A549 (cell line): ENCODE data around the gene DUSP23. TPM values are rescaled to one million over a fixed set of nuclear protein-coding genes. Genes with fewer than 3 reads are reported as not detected.

ENCODE experiments used
- ATAC-seq, 2 experiments: fragments of 200-7000 bp in 1 of 2; fragments of >200 bp in 1 of 2; cut with Nextera tagmentation in 1 of 2; cut with Tn5 transposase in 1 of 2; 3 replicates each; pipeline versions ENCODE4 v1.8.0 to v1.9.1; 2018 to 2020; ENCODE audit warnings: mild to moderate bottlenecking in 1 of 2, moderate library complexity in 1 of 2
- CTCF ChIA-PET: fragments of 300-600 bp; sonication (Branson Sonifier 250); formaldehyde crosslinking; extraction: SDS; loops from one replicate; lab custom pipeline; 2021; ENCODE audit warnings: antibody characterized with exemption, inconsistent platforms; lab: Yijun Ruan, JAX
- POLR2A ChIA-PET: fragments of 350-600 bp; formaldehyde crosslinking; extraction: SDS; loops from one replicate; lab custom pipeline; 2021; ENCODE audit warnings: antibody characterized with exemption, inconsistent platforms; lab: Yijun Ruan, JAX
- DNase-seq, 2 experiments: peaks; one replicate each; pipeline versions ENCODE4 v3.0.0 to v3.0.0-alpha.2; 2011 to 2016; ENCODE audit warnings: low read depth in 1 of 2, low spot score in 1 of 2
- FAIRE-seq: peaks from 2 replicates; lab custom pipeline; 2011; peaks lifted over from hg19 to GRCh38; lab: Jason Lieb, UNC
- H3K27ac ChIP-seq, 2 experiments: fragments of >200 bp; sonication (Bioruptor Twin); formaldehyde crosslinking; 3 replicates each; pipeline ENCODE4 v1.5.1; 2016 to 2017
- H3K4me1 ChIP-seq: fragments of >200 bp; sonication (Bioruptor Twin); formaldehyde crosslinking; 3 replicates; pipeline ENCODE4 v1.6.1; 2016
- H3K4me2 ChIP-seq: fragments of >200 bp; sonication (Bioruptor Twin); formaldehyde crosslinking; 3 replicates; pipeline ENCODE4 v1.6.1; 2016
- H3K4me3 ChIP-seq: fragments of >200 bp; sonication (Bioruptor Twin); formaldehyde crosslinking; 3 replicates; pipeline ENCODE4 v1.5.1; 2016
- H3K9me3 ChIP-seq: fragments of >200 bp; sonication (Bioruptor Twin); formaldehyde crosslinking; 3 replicates; pipeline ENCODE4 v1.6.1; 2016
- ATOH8 ChIP-seq: fragments of 250-450 bp; sonication (Bioruptor Pico); IDR thresholded peaks from 2 replicates; pipeline ENCODE4 v1.5.0; 2020; ENCODE audit warnings: low read depth, mild to moderate bottlenecking, moderate library complexity
- CBX2 ChIP-seq: fragments of 200-600 bp; sonication (generic); IDR thresholded peaks from 2 replicates; pipeline ENCODE4 v1.6.1; 2016; ENCODE audit warnings: low read depth, mild to moderate bottlenecking, borderline replicate concordance
- CEBPB ChIP-seq, 2 experiments: fragments of >200 bp in 1 of 2; sonication (Bioruptor Twin) in 1 of 2; formaldehyde crosslinking in 1 of 2; IDR thresholded peaks; 2 replicates each; pipeline ENCODE4 v1.6.1; 2012 to 2016
- CHD4 ChIP-seq: fragments of 200-600 bp; sonication (generic); IDR thresholded peaks from 2 replicates; pipeline ENCODE4 v1.6.1; 2016; ENCODE audit warnings: antibody characterized with exemption, mild to moderate bottlenecking, borderline replicate concordance
- E2F6 ChIP-seq: IDR thresholded peaks from 2 replicates; pipeline ENCODE4 v1.6.1; 2012; ENCODE audit warnings: low read depth, borderline replicate concordance
- EHMT2 ChIP-seq: fragments of 200-600 bp; sonication (generic); IDR thresholded peaks from 2 replicates; pipeline ENCODE4 v1.6.1; 2016; ENCODE audit warnings: antibody characterized with exemption, low read depth, mild to moderate bottlenecking, moderate library complexity
- ELK1 ChIP-seq: fragments of 150-350 bp; IDR thresholded peaks from 2 replicates; pipeline ENCODE4 v1.6.1; 2014; ENCODE audit warnings: low read depth, mild to moderate bottlenecking, low read length
- HMGXB4 ChIP-seq: fragments of 250-450 bp; sonication (Bioruptor Pico); IDR thresholded peaks from 2 replicates; pipeline ENCODE4 v1.5.0; 2021; ENCODE audit warnings: mild to moderate bottlenecking, moderate library complexity, borderline replicate concordance
- HOXA7 ChIP-seq: fragments of 250-450 bp; sonication (Bioruptor Pico); IDR thresholded peaks from 2 replicates; pipeline ENCODE4 v1.5.0; 2020; ENCODE audit warnings: mild to moderate bottlenecking, moderate library complexity
- MAFK ChIP-seq: fragments of 450-650 bp; IDR thresholded peaks from 2 replicates; pipeline ENCODE4 v1.6.1; 2014; ENCODE audit not compliant: partially characterized antibody
- PHF8 ChIP-seq: fragments of 200-600 bp; sonication (generic); IDR thresholded peaks from 2 replicates; pipeline ENCODE4 v1.6.1; 2016; ENCODE audit warnings: low read depth, mild to moderate bottlenecking, antibody characterized with exemption, moderate library complexity, borderline replicate concordance
- POLR2AphosphoS2 ChIP-seq: conservative IDR thresholded peaks from 2 replicates; pipeline ENCODE4 v1.6.1; 2012; ENCODE audit warnings: low read length, improper control_type of control experiment, inconsistent platforms
- RAD21 ChIP-seq, 2 experiments: fragments of >200 bp in 1 of 2; sonication (Bioruptor Twin) in 1 of 2; formaldehyde crosslinking in 1 of 2; IDR thresholded peaks in 1 of 2; conservative IDR thresholded peaks in 1 of 2; 2 replicates in 1 of 2; 3 replicates in 1 of 2; pipeline ENCODE4 v1.6.1; 2012 to 2018; ENCODE audit warnings: inconsistent platforms in 1 of 2
- RCOR1 ChIP-seq: fragments of 150-350 bp; IDR thresholded peaks from 2 replicates; pipeline ENCODE4 v1.6.1; 2014; ENCODE audit warnings: antibody characterized with exemption, low read length, low read depth
- TP53 ChIP-seq: fragments of 250-450 bp; sonication (Bioruptor Pico); IDR thresholded peaks from 2 replicates; pipeline ENCODE4 v1.5.0; 2021; ENCODE audit warnings: mild to moderate bottlenecking, moderate library complexity
- ZFP36 ChIP-seq: fragments of 450-650 bp; IDR thresholded peaks from 2 replicates; pipeline ENCODE4 v1.6.1; 2014; ENCODE audit warnings: borderline replicate concordance; ENCODE audit not compliant: partially characterized antibody
- WGBS: methylation state at CpG from one replicate; pipeline ENCODE4 v1.1.6; 2017; ENCODE audit errors: missing lambda C conversion rate; 5-methylcytosine and 5-hydroxymethylcytosine counted together
- polyA plus RNA-seq, 4 experiments: library from polyadenylated mRNA; depleted of rRNA in 3 of 4; stranded (reverse); fragments of >200 nt; fragmentation: RNase III in 1 of 4; extraction: RNeasy Plus Mini Kit Qiagen cat#74134 plus additional on column Dnase treatment in 1 of 4; gene quantifications; 2 replicates in 3 of 4; 3 replicates in 1 of 4; pipeline ENCODE4 v1.2.3, GENCODE V29; 2011 to 2017

Gene DUSP23
- polyA plus RNA-seq, 2 of the 4 experiments (the other 2 are of a cell fraction), result 32.3 to 60.1 TPM

GRCh38 chr1:159749630-159750029, 31.1 kb upstream of the DUSP23 start:
- no peaks in the 10 kb centered on the region for H3K9me3 ChIP-seq
- DNase-seq (no peak), ATAC-seq (no peak), FAIRE-seq (no peak)
- peaks cover 11% of the 10 kb centered on the region for H3K4me1 ChIP-seq
- TF ChIP-seq EHMT2 (no peak), MAFK (peak; percentile 63)
- H3K4me2 ChIP-seq, result no peak overlapping the region
- WGBS, result 15% methylated on average over 2 of the region's 2 CpGs
- ChIA-PET POLR2A (no interaction called here), CTCF (no interaction called here)
- H3K27ac ChIP-seq, result no peak overlapping the region
- H3K4me3 ChIP-seq, result no peak overlapping the region

- ChIA-PET CTCF (no interaction called here), POLR2A (no interaction called here)
- Histone ChIP-seq H3K9me3 (no peaks in the 10 kb centered on the region), H3K4me1 (peaks cover 11% of the 10 kb centered on the region), H3K4me2 (no peak overlapping the region), H3K4me3 (no peak overlapping the region), H3K27ac (peak overlapping the region; percentile 63 to 67; a peak in 4 of 6 replicates)
- TF ChIP-seq ATOH8 (CRISPR knock-in tag) (no peak), RAD21 (conservative IDR thresholded peaks at IDR 0.05 in 1 of 2, IDR thresholded peaks at IDR 0.05 in 1 of 2) (no peak), ZFP36 (no peak), CHD4 (no peak), PHF8 (no peak), RCOR1 (no peak), CEBPB (IDR thresholded peaks at IDR 0.05) (no peak), HOXA7 (CRISPR knock-in tag) (no peak), HMGXB4 (CRISPR knock-in tag) (no peak), E2F6 (no peak), CBX2 (no peak)
- DNase-seq (no peak), ATAC-seq (no peak), FAIRE-seq (no peak)
Observed at GRCh38 chr1:159750621-159751020, 30.1 kb upstream of the DUSP23 start.

GRCh38 chr1:159751031-159751430, 29.7 kb upstream of the DUSP23 start:
- DNase-seq (no peak), ATAC-seq (no peak), FAIRE-seq (no peak)
- H3K27ac ChIP-seq, result peak overlapping the region; percentile 63 to 67; a peak in 5 of 6 replicates
- ChIA-PET POLR2A (no interaction called here), CTCF (no interaction called here)
- no peaks in the 10 kb centered on the region for H3K9me3 ChIP-seq
- H3K4me3 ChIP-seq, result no peak overlapping the region
- H3K4me2 ChIP-seq, result no peak overlapping the region
- peaks cover 11% of the 10 kb centered on the region for H3K4me1 ChIP-seq
- TF ChIP-seq POLR2AphosphoS2 (no peak), CBX2 (no peak), TP53 (CRISPR knock-in tag) (no peak), PHF8 (no peak), ELK1 (no peak)
- TF ChIP-seq, all 56 proteins: peak for 0
